T-cell (primary cell): ENCODE results near the gene AKR1C2. TPM values are rescaled to one million over a fixed set of nuclear protein-coding genes. Genes with fewer than 3 reads are reported as not detected.
"Not testable (repeated sequence)": the region's sequence is repeated elsewhere in the genome, so short reads cannot be mapped to it uniquely, and the experiment has no call there.

Experiments
- ATAC-seq, 4 experiments: fragments of 200-7000 bp in 3 of 4; fragments of 150-1000 bp in 1 of 4; cut with Tn5 transposase; replicated peaks in 1 of 4; 1 replicate in 3 of 4; 2 replicates in 1 of 4; pipeline ENCODE4 v1.10.0; 2021; ENCODE audit warnings: moderate library complexity in 3 of 4, mild to moderate bottlenecking in 2 of 4, moderate number of reproducible peaks in 1 of 4
- CTCF ChIA-PET, 2 donors: fragments of 300-600 bp; sonication (Branson Sonifier 250); formaldehyde crosslinking; loops; one replicate each; lab custom pipeline; 2022; ENCODE audit warnings: antibody characterized with exemption in 2 of 2; lab: Charles Lee
- POLR2A ChIA-PET, 2 donors: fragments of 300-600 bp; sonication (Branson Sonifier 250); formaldehyde crosslinking; loops; one replicate each; lab custom pipeline; 2022; ENCODE audit warnings: antibody characterized with exemption in 2 of 2; lab: Charles Lee
- DNase-seq, 35 experiments: peaks; one replicate each; pipeline versions ENCODE4 v3.0.0 to v3.0.0-alpha.2; 2013 to 2023
- H3K27ac ChIP-seq: one replicate; pipeline ENCODE4 v1.5.1; 2013; ENCODE audit warnings: low read length
- H3K27me3 ChIP-seq, 2 experiments: replicated peaks in 1 of 2; 1 replicate in 1 of 2; 2 replicates in 1 of 2; pipeline versions ENCODE4 v1.6.1 to v1.7.0; 2013; ENCODE audit warnings: low read length in 1 of 2, mixed read lengths in 1 of 2; ENCODE audit not compliant: control insufficient read depth in 2 of 2, insufficient read depth in 2 of 2; ENCODE audit errors: extremely low read depth in 1 of 2
- H3K36me3 ChIP-seq, 2 donors: 1 replicate in 1 of 2; 2 replicates in 1 of 2; pipeline versions ENCODE4 v1.6.1 to v1.7.0; 2013; ENCODE audit warnings: low read length in 1 of 2; ENCODE audit not compliant: control insufficient read depth in 2 of 2, insufficient read depth in 1 of 2; ENCODE audit errors: extremely low read depth in 1 of 2
- H3K4me1 ChIP-seq, 2 experiments: 1 replicate in 1 of 2; 2 replicates in 1 of 2; pipeline versions ENCODE4 v1.6.1 to v1.7.0; 2013; ENCODE audit warnings: low read length in 2 of 2, mixed read lengths in 1 of 2; ENCODE audit not compliant: insufficient read depth in 2 of 2, control insufficient read depth in 1 of 2; ENCODE audit errors: extremely low read depth in 1 of 2
- H3K4me3 ChIP-seq, 2 donors: 1 replicate in 1 of 2; 2 replicates in 1 of 2; pipeline versions ENCODE4 v1.5.1 to v1.7.0; 2013; ENCODE audit warnings: mild to moderate bottlenecking in 2 of 2, low read length in 1 of 2, moderate library complexity in 1 of 2; ENCODE audit not compliant: control insufficient read depth in 1 of 2; ENCODE audit errors: extremely low read depth in 1 of 2
- H3K9me3 ChIP-seq: 2 replicates; pipeline ENCODE4 v1.7.0; 2013
- H3K27ac Mint-ChIP-seq, 2 donors: one replicate each; pipeline ENCODE4 v1.8.0; 2020 to 2021; ENCODE audit warnings: mild to moderate bottlenecking in 2 of 2, mixed read lengths in 2 of 2
- H3K27me3 Mint-ChIP-seq, 2 donors: one replicate each; pipeline ENCODE4 v1.8.0; 2021 to 2022; ENCODE audit warnings: mixed read lengths in 2 of 2
- H3K36me3 Mint-ChIP-seq: one replicate; pipeline ENCODE4 v1.8.0; 2021; ENCODE audit warnings: mixed read lengths
- H3K4me1 Mint-ChIP-seq, 3 donors: one replicate each; pipeline ENCODE4 v1.8.0; 2020 to 2022; ENCODE audit warnings: mixed read lengths in 3 of 3, mild to moderate bottlenecking in 1 of 3
- H3K4me3 Mint-ChIP-seq, 3 donors: one replicate each; pipeline ENCODE4 v1.8.0; 2020 to 2022; ENCODE audit warnings: mild to moderate bottlenecking in 3 of 3, mixed read lengths in 3 of 3, moderate library complexity in 3 of 3
- H3K9me3 Mint-ChIP-seq, 3 donors: one replicate each; pipeline ENCODE4 v1.8.0; 2020 to 2022; ENCODE audit warnings: mixed read lengths in 3 of 3
- WGBS: methylation state at CpG from one replicate; pipeline ENCODE4 v1.1.5; 2013; ENCODE audit warnings: missing lambda C conversion rate; ENCODE audit not compliant: insufficient coverage; 5-methylcytosine and 5-hydroxymethylcytosine counted together
- total RNA-seq, 35 experiments: library from RNA in 6 of 35; stranded (reverse) in 6 of 35; fragments of 120-200 nt in 1 of 35; gene quantifications; one replicate each; pipeline versions ENCODE4 v1.2.1 to v1.2.4 and lab custom pipeline; 2013 to 2026

AKR1C2 gene
- total RNA-seq, 5 donors from 2014 or later (not counting 1 experiment from before 2014, with no cell fraction given) = 0.15 to 0.47 (median 0.41) TPM; not detected in 2

GRCh38 chr10:5018671-5019277, 15.1 kb upstream of the AKR1C2 start:
- H3K4me3 Mint-ChIP-seq, H3K27ac ChIP-seq, H3K4me3 ChIP-seq, CTCF ChIA-PET, H3K27me3 Mint-ChIP-seq, POLR2A ChIA-PET, H3K9me3 Mint-ChIP-seq, H3K27ac Mint-ChIP-seq, H3K4me1 Mint-ChIP-seq, ATAC-seq, H3K36me3 ChIP-seq, H3K36me3 Mint-ChIP-seq, H3K4me1 ChIP-seq, DNase-seq, H3K9me3 ChIP-seq, H3K27me3 ChIP-seq: not testable (repeated sequence)
- WGBS = no CpG with 5 or more reads among the region's 3 CpGs

- Mint-ChIP-seq H3K4me1 (no peaks in the 10 kb centered on the region), H3K27me3 (no peaks in the 10 kb centered on the region), H3K4me3 (no peak overlapping the region), H3K27ac (no peak overlapping the region), H3K36me3 (no peaks in the 10 kb centered on the region), H3K9me3 (no peaks in the 10 kb centered on the region)
- H3K27me3 ChIP-seq = no peaks in the 10 kb centered on the region
- no peak overlapping the region for H3K4me3 ChIP-seq
- ATAC-seq (no peak), DNase-seq (no peak)
- H3K4me1 ChIP-seq = no peaks in the 10 kb centered on the region
- H3K9me3 ChIP-seq = no peaks in the 10 kb centered on the region
- H3K36me3 ChIP-seq = no peaks in the 10 kb centered on the region
- ChIA-PET POLR2A (no interaction called here), CTCF (no interaction called here)
- H3K27ac ChIP-seq = no peak overlapping the region
- 50% methylated on average over 1 of the region's 3 CpGs for WGBS
These were observed 14.5 kb upstream of the AKR1C2 start for GRCh38 chr10:5018134-5018533.

DNA sequence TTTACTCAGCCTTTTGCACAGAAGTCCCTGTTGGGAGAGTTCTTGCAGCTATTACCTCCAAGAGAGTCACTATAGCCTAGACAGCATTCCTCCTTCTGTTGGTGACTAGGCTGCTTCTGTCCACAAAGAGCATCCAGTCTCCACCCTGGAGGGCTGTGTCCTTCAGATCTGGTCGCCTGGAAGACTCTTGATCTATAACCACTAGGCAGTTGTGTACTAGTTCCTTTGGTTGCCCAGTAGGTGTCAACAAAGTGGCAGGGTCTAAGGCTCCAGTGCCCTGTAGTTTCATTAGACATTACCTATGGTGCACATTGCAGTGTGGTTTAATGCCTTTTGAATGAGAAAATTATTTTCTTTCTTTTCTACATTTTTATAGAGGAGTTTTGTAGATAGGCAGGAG, 11.3 kb upstream of the AKR1C2 start:
- Histone ChIP-seq H3K27me3 (no peaks in the 10 kb centered on the region), H3K36me3 (no peaks in the 10 kb centered on the region), H3K27ac (no peak overlapping the region), H3K9me3 (no peaks in the 10 kb centered on the region), H3K4me1 (no peaks in the 10 kb centered on the region), H3K4me3 (no peak overlapping the region)
- peaks cover 0 to 3% of the 10 kb centered on the region in 2 donors for H3K27me3 Mint-ChIP-seq
- ATAC-seq (peak in 1 of 4 experiments; percentile 44), DNase-seq (peak in 1 of 35 experiments; percentile 5)
- CTCF ChIA-PET = no interaction called here
- H3K4me3 Mint-ChIP-seq = no peak overlapping the region
- POLR2A ChIA-PET = no interaction called here
- H3K27ac Mint-ChIP-seq = no peak overlapping the region
- no CpG with 5 or more reads among the region's 1 CpG for WGBS
- H3K4me1 Mint-ChIP-seq = no peaks in the 10 kb centered on the region
- H3K9me3 Mint-ChIP-seq = no peaks in the 10 kb centered on the region
- H3K36me3 Mint-ChIP-seq = no peaks in the 10 kb centered on the region

- H3K27ac Mint-ChIP-seq, H3K4me1 ChIP-seq, H3K36me3 Mint-ChIP-seq, H3K36me3 ChIP-seq, H3K4me3 ChIP-seq, H3K9me3 ChIP-seq, H3K27me3 Mint-ChIP-seq, H3K27ac ChIP-seq, ATAC-seq, H3K4me3 Mint-ChIP-seq, H3K9me3 Mint-ChIP-seq, H3K4me1 Mint-ChIP-seq, CTCF ChIA-PET, POLR2A ChIA-PET, DNase-seq, H3K27me3 ChIP-seq: not testable (repeated sequence)
- no CpG with 5 or more reads among the region's 4 CpGs for WGBS
These were observed 10.7 kb upstream of the AKR1C2 start for GRCh38 chr10:5014200-5014910.

DNA sequence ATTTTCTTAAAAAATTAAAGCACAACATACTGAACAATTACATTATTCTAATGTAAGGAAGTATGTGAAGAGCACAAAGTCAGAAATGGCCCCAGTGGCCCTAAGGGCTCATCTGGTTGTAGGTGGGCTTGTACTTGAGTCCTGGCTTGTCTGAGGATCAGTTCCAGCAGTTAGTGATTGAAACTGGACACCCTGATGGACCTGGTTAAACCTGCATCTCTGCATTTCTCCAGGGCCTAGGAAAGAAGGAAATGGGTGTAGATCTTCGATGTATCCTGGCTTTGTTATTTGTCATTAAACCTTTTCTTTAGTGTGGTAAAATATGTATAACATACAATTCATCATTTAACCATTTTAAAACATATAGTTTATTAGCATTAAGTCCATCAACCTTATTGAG, 9.7 kb upstream of the AKR1C2 start:
- DNase-seq = no peak
- no CpG with 5 or more reads among the region's 1 CpG for WGBS
- H3K27ac Mint-ChIP-seq = no peak overlapping the region
- peaks cover 0 to 5% of the 10 kb centered on the region in 2 donors for H3K27me3 Mint-ChIP-seq
- Histone ChIP-seq H3K4me3 (no peak overlapping the region), H3K27ac (no peak overlapping the region), H3K4me1 (no peaks in the 10 kb centered on the region), H3K9me3 (no peaks in the 10 kb centered on the region), H3K27me3 (no peaks in the 10 kb centered on the region), H3K36me3 (no peaks in the 10 kb centered on the region)
- no peaks in the 10 kb centered on the region for H3K36me3 Mint-ChIP-seq
- ATAC-seq = no peak
- ChIA-PET CTCF (no interaction called here), POLR2A (no interaction called here)
- H3K4me3 Mint-ChIP-seq = no peak overlapping the region
- no peaks in the 10 kb centered on the region for H3K9me3 Mint-ChIP-seq
- H3K4me1 Mint-ChIP-seq = no peaks in the 10 kb centered on the region

GRCh38 chr10:5012595-5012994, 8.9 kb upstream of the AKR1C2 start:
- DNase-seq (no peak), ATAC-seq (no peak)
- no CpG with 5 or more reads among the region's 2 CpGs for whole genome bisulfite sequencing
- H3K4me1 Mint-ChIP-seq = no peaks in the 10 kb centered on the region
- no peaks in the 10 kb centered on the region for H3K9me3 ChIP-seq
- H3K27ac ChIP-seq = no peak overlapping the region
- H3K36me3 Mint-ChIP-seq = no peaks in the 10 kb centered on the region
- no peaks in the 10 kb centered on the region for H3K9me3 Mint-ChIP-seq
- no peak overlapping the region for H3K4me3 Mint-ChIP-seq
- H3K4me3 ChIP-seq = no peak overlapping the region
- no peak overlapping the region for H3K27ac Mint-ChIP-seq
- H3K27me3 Mint-ChIP-seq = peaks cover 0 to 5% of the 10 kb centered on the region in 2 donors
- no peaks in the 10 kb centered on the region for H3K36me3 ChIP-seq
- CTCF ChIA-PET = no interaction called here
- H3K4me1 ChIP-seq = no peaks in the 10 kb centered on the region
- no peaks in the 10 kb centered on the region for H3K27me3 ChIP-seq
- POLR2A ChIA-PET = no interaction called here
